Measurements from ENCODE around the gene ANKFN1.
A peak's percentile ranks its signal among the peaks of the same experiment; 100 is the strongest.
"Not testable (repeated sequence)": the region's sequence is repeated elsewhere in the genome, so short reads cannot be mapped to it uniquely, and the experiment has no call there.

The ANKFN1 gene

DNA sequence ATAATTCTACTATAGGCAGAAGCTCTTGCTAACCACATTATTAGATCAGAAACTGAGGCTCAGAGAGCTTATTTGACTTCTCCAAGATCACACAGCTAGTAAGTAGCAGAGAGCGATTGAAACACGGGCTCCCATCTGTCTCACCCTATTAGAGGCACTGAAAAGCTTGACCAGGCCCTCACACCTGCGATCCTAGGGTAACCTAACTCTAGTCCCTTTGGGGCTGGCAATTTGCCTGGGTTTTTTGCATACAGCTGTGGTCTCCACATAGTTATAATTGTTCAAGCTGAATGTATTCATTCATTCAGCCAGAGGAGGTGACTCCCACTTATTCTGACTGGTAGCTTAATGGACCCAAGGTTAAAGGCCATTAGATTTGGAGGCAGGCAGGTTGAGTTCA lies 121.2 kb downstream of the ANKFN1 start:
- DNase-seq (ENCODE audit: low read depth): no peak
- H3K4me3 ChIP-seq (ENCODE audit: low read length): no peak overlapping the region
- TF ChIP-seq CTCF (conservative IDR thresholded peaks at IDR 0.05; ENCODE audit: low read length): no peak

GRCh38 chr17:56284482-56284881 lies 131.2 kb downstream of the ANKFN1 start:
- no peak for TF ChIP-seq CTCF (conservative IDR thresholded peaks at IDR 0.05; ENCODE audit: low read length)
- H3K4me3 ChIP-seq (ENCODE audit: low read length): no peak overlapping the region
- no peak for DNase-seq (ENCODE audit: low read depth)

GRCh38 chr17:56288786-56289185 lies 135.5 kb downstream of the ANKFN1 start:
- DNase-seq (ENCODE audit: low read depth); H3K4me3 ChIP-seq (ENCODE audit: low read length): not testable (repeated sequence)

GRCh38 chr17:56289321-56289720 lies 136.0 kb downstream of the ANKFN1 start:
- H3K4me3 ChIP-seq (ENCODE audit: low read length): no peak overlapping the region
- TF ChIP-seq CTCF (conservative IDR thresholded peaks at IDR 0.05; ENCODE audit: low read length): no peak
- peak; percentile 39 for DNase-seq (ENCODE audit: low read depth)

GRCh38 chr17:56290101-56290801 lies 137.0 kb downstream of the ANKFN1 start:
- no peak for DNase-seq (ENCODE audit: low read depth)
- no peak for TF ChIP-seq CTCF (conservative IDR thresholded peaks at IDR 0.05; ENCODE audit: low read length)
- H3K4me3 ChIP-seq (ENCODE audit: low read length): no peak overlapping the region; the same call in 1 of the 2 replicates

DNA sequence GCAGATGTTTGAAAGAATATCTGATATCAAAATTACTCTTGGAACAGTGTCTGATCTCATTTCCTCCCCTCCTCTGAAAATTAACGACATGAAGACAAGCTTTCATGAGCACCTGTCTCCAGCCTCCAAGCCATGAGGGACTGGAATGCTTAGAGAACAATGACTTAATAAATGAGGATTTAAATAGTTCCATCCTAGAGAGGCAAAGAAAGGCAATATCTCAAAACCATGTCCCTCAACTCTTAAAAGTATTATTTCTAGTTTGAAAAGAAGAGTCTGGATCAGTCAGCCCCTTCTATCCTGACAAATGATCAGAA lies 137.5 kb downstream of the ANKFN1 start:
- DNase-seq (ENCODE audit: low read depth): no peak
- TF ChIP-seq CTCF (conservative IDR thresholded peaks at IDR 0.05; ENCODE audit: low read length): no peak
- no peak overlapping the region; the same call in 1 of the 2 replicates for H3K4me3 ChIP-seq (ENCODE audit: low read length)

- H3K4me3 ChIP-seq (ENCODE audit: low read length): no peak overlapping the region
- no peak for DNase-seq (ENCODE audit: low read depth)
- TF ChIP-seq CTCF (conservative IDR thresholded peaks at IDR 0.05; ENCODE audit: low read length): no peak
Observed at GRCh38 chr17:56291226-56291805, 138.0 kb downstream of the ANKFN1 start.
